ENCODE measurements around the gene DOCK1. TPM values are rescaled to one million over a fixed set of nuclear protein-coding genes. Genes with fewer than 3 reads are reported as not detected.

Gene DOCK1
- total RNA-seq, 1 donor from 2014 or later = 52.7 TPM

GRCh38 chr10:127243490-127244272, 338.5 kb downstream of the DOCK1 start:
- H3K9me3 ChIP-seq (ENCODE audit: control insufficient read depth in 3 of 3, low read length in 3 of 3) = no peaks in the 10 kb centered on the region
- no peak overlapping the region for H3K9ac ChIP-seq (ENCODE audit: low read depth in 1 of 3, low read length in 3 of 3)
- no peaks in the 10 kb centered on the region for H3K36me3 ChIP-seq (ENCODE audit: control insufficient read depth in 3 of 3, insufficient read depth in 3 of 3, low read length in 3 of 3)
- H3K4me1 ChIP-seq (ENCODE audit: control insufficient read depth in 3 of 3, insufficient read depth in 3 of 3, low read length in 3 of 3) = no peaks in the 10 kb centered on the region
- H3K4me3 ChIP-seq (ENCODE audit: low read length in 3 of 3) = no peak overlapping the region
- H3K27me3 ChIP-seq (ENCODE audit: control insufficient read depth in 3 of 3, insufficient read depth in 3 of 3, low read length in 3 of 3) = no peaks in the 10 kb centered on the region
- no peak overlapping the region for H3K27ac ChIP-seq (ENCODE audit: low read depth, low read length)

GRCh38 chr10:127245456-127245855, 340.2 kb downstream of the DOCK1 start:
- no peaks in the 10 kb centered on the region for H3K36me3 ChIP-seq (ENCODE audit: control insufficient read depth in 3 of 3, insufficient read depth in 3 of 3, low read length in 3 of 3)
- no peak overlapping the region for H3K27ac ChIP-seq (ENCODE audit: low read depth, low read length)
- H3K9me3 ChIP-seq (ENCODE audit: control insufficient read depth in 3 of 3, low read length in 3 of 3) = no peaks in the 10 kb centered on the region
- no peaks in the 10 kb centered on the region for H3K4me1 ChIP-seq (ENCODE audit: control insufficient read depth in 3 of 3, insufficient read depth in 3 of 3, low read length in 3 of 3)
- H3K4me3 ChIP-seq (ENCODE audit: low read length in 3 of 3) = no peak overlapping the region
- H3K9ac ChIP-seq (ENCODE audit: low read depth in 1 of 3, low read length in 3 of 3) = no peak overlapping the region
- H3K27me3 ChIP-seq (ENCODE audit: control insufficient read depth in 3 of 3, insufficient read depth in 3 of 3, low read length in 3 of 3) = no peaks in the 10 kb centered on the region

GRCh38 chr10:127250031-127250430, 344.8 kb downstream of the DOCK1 start:
- H3K4me3 ChIP-seq (ENCODE audit: low read length in 3 of 3) = no peak overlapping the region
- H3K27ac ChIP-seq (ENCODE audit: low read depth, low read length) = no peak overlapping the region
- H3K9ac ChIP-seq (ENCODE audit: low read depth in 1 of 3, low read length in 3 of 3) = no peak overlapping the region
- no peaks in the 10 kb centered on the region for H3K27me3 ChIP-seq (ENCODE audit: control insufficient read depth in 3 of 3, insufficient read depth in 3 of 3, low read length in 3 of 3)
- no peaks in the 10 kb centered on the region for H3K4me1 ChIP-seq (ENCODE audit: control insufficient read depth in 3 of 3, insufficient read depth in 3 of 3, low read length in 3 of 3)
- H3K36me3 ChIP-seq (ENCODE audit: control insufficient read depth in 3 of 3, insufficient read depth in 3 of 3, low read length in 3 of 3) = no peaks in the 10 kb centered on the region
- H3K9me3 ChIP-seq (ENCODE audit: control insufficient read depth in 3 of 3, low read length in 3 of 3) = no peaks in the 10 kb centered on the region

GRCh38 chr10:127252818-127253217, 347.6 kb downstream of the DOCK1 start:
- no peak overlapping the region for H3K4me3 ChIP-seq (ENCODE audit: low read length in 3 of 3)
- no peak overlapping the region for H3K27ac ChIP-seq (ENCODE audit: low read depth, low read length)
- H3K36me3 ChIP-seq (ENCODE audit: control insufficient read depth in 3 of 3, insufficient read depth in 3 of 3, low read length in 3 of 3) = peaks cover 0 to 3% (median 0%) of the 10 kb centered on the region in 3 donors
- H3K9me3 ChIP-seq (ENCODE audit: control insufficient read depth in 3 of 3, low read length in 3 of 3) = no peaks in the 10 kb centered on the region
- H3K4me1 ChIP-seq (ENCODE audit: control insufficient read depth in 3 of 3, insufficient read depth in 3 of 3, low read length in 3 of 3) = no peaks in the 10 kb centered on the region
- H3K9ac ChIP-seq (ENCODE audit: low read depth in 1 of 3, low read length in 3 of 3) = no peak overlapping the region
- H3K27me3 ChIP-seq (ENCODE audit: control insufficient read depth in 3 of 3, insufficient read depth in 3 of 3, low read length in 3 of 3) = no peaks in the 10 kb centered on the region

- Histone ChIP-seq H3K9ac (ENCODE audit: low read depth in 1 of 3, low read length in 3 of 3) (no peak overlapping the region), H3K4me3 (ENCODE audit: low read length in 3 of 3) (no peak overlapping the region), H3K9me3 (ENCODE audit: control insufficient read depth in 3 of 3, low read length in 3 of 3) (no peaks in the 10 kb centered on the region), H3K4me1 (ENCODE audit: control insufficient read depth in 3 of 3, insufficient read depth in 3 of 3, low read length in 3 of 3) (no peaks in the 10 kb centered on the region), H3K27ac (ENCODE audit: low read depth, low read length) (no peak overlapping the region), H3K27me3 (ENCODE audit: control insufficient read depth in 3 of 3, insufficient read depth in 3 of 3, low read length in 3 of 3) (no peaks in the 10 kb centered on the region), H3K36me3 (ENCODE audit: control insufficient read depth in 3 of 3, insufficient read depth in 3 of 3, low read length in 3 of 3) (peaks cover 0 to 10% (median 4%) of the 10 kb centered on the region in 3 donors)
Observed at GRCh38 chr10:127254276-127254675, 349.0 kb downstream of the DOCK1 start.

GRCh38 chr10:127257395-127257794, 352.2 kb downstream of the DOCK1 start:
- peaks cover 3 to 10% (median 4%) of the 10 kb centered on the region in 3 donors for H3K36me3 ChIP-seq (ENCODE audit: control insufficient read depth in 3 of 3, insufficient read depth in 3 of 3, low read length in 3 of 3)
- H3K4me1 ChIP-seq (ENCODE audit: control insufficient read depth in 3 of 3, insufficient read depth in 3 of 3, low read length in 3 of 3) = no peaks in the 10 kb centered on the region
- H3K4me3 ChIP-seq (ENCODE audit: low read length in 3 of 3) = no peak overlapping the region
- H3K27me3 ChIP-seq (ENCODE audit: control insufficient read depth in 3 of 3, insufficient read depth in 3 of 3, low read length in 3 of 3) = no peaks in the 10 kb centered on the region
- H3K9me3 ChIP-seq (ENCODE audit: control insufficient read depth in 3 of 3, low read length in 3 of 3) = no peaks in the 10 kb centered on the region
- no peak overlapping the region for H3K27ac ChIP-seq (ENCODE audit: low read depth, low read length)
- H3K9ac ChIP-seq (ENCODE audit: low read depth in 1 of 3, low read length in 3 of 3) = no peak overlapping the region

- H3K27me3 ChIP-seq (ENCODE audit: control insufficient read depth in 3 of 3, insufficient read depth in 3 of 3, low read length in 3 of 3) = no peaks in the 10 kb centered on the region
- H3K27ac ChIP-seq (ENCODE audit: low read depth, low read length) = no peak overlapping the region
- no peak overlapping the region for H3K4me3 ChIP-seq (ENCODE audit: low read length in 3 of 3)
- H3K36me3 ChIP-seq (ENCODE audit: control insufficient read depth in 3 of 3, insufficient read depth in 3 of 3, low read length in 3 of 3) = peaks cover 3 to 10% (median 4%) of the 10 kb centered on the region in 3 donors
- no peaks in the 10 kb centered on the region for H3K9me3 ChIP-seq (ENCODE audit: control insufficient read depth in 3 of 3, low read length in 3 of 3)
- H3K9ac ChIP-seq (ENCODE audit: low read depth in 1 of 3, low read length in 3 of 3) = no peak overlapping the region
- no peaks in the 10 kb centered on the region for H3K4me1 ChIP-seq (ENCODE audit: control insufficient read depth in 3 of 3, insufficient read depth in 3 of 3, low read length in 3 of 3)
Observed at GRCh38 chr10:127259347-127259746, 354.1 kb downstream of the DOCK1 start.

- H3K36me3 ChIP-seq (ENCODE audit: control insufficient read depth in 3 of 3, insufficient read depth in 3 of 3, low read length in 3 of 3) = peaks cover 3 to 9% (median 4%) of the 10 kb centered on the region in 3 donors
- H3K4me3 ChIP-seq (ENCODE audit: low read length in 3 of 3) = no peak overlapping the region
- H3K27ac ChIP-seq (ENCODE audit: low read depth, low read length) = no peak overlapping the region
- H3K9ac ChIP-seq (ENCODE audit: low read depth in 1 of 3, low read length in 3 of 3) = no peak overlapping the region
- H3K27me3 ChIP-seq (ENCODE audit: control insufficient read depth in 3 of 3, insufficient read depth in 3 of 3, low read length in 3 of 3) = no peaks in the 10 kb centered on the region
- no peaks in the 10 kb centered on the region for H3K4me1 ChIP-seq (ENCODE audit: control insufficient read depth in 3 of 3, insufficient read depth in 3 of 3, low read length in 3 of 3)
- H3K9me3 ChIP-seq (ENCODE audit: control insufficient read depth in 3 of 3, low read length in 3 of 3) = no peaks in the 10 kb centered on the region
Observed at GRCh38 chr10:127262606-127263005, 357.4 kb downstream of the DOCK1 start.

GRCh38 chr10:127265288-127265687, 360.1 kb downstream of the DOCK1 start:
- peaks cover 0 to 2% (median 2%) of the 10 kb centered on the region in 3 donors for H3K36me3 ChIP-seq (ENCODE audit: control insufficient read depth in 3 of 3, insufficient read depth in 3 of 3, low read length in 3 of 3)
- no peak overlapping the region for H3K4me3 ChIP-seq (ENCODE audit: low read length in 3 of 3)
- no peaks in the 10 kb centered on the region for H3K27me3 ChIP-seq (ENCODE audit: control insufficient read depth in 3 of 3, insufficient read depth in 3 of 3, low read length in 3 of 3)

GRCh38 chr10:127266431-127266830, 361.2 kb downstream of the DOCK1 start:
- H3K4me1 ChIP-seq (ENCODE audit: control insufficient read depth in 3 of 3, insufficient read depth in 3 of 3, low read length in 3 of 3) = no peaks in the 10 kb centered on the region
- no peak overlapping the region for H3K27ac ChIP-seq (ENCODE audit: low read depth, low read length)
- peaks cover 0 to 2% (median 0%) of the 10 kb centered on the region in 3 donors for H3K36me3 ChIP-seq (ENCODE audit: control insufficient read depth in 3 of 3, insufficient read depth in 3 of 3, low read length in 3 of 3)
- H3K27me3 ChIP-seq (ENCODE audit: control insufficient read depth in 3 of 3, insufficient read depth in 3 of 3, low read length in 3 of 3) = no peaks in the 10 kb centered on the region
- H3K4me3 ChIP-seq (ENCODE audit: low read length in 3 of 3) = no peak overlapping the region
- H3K9me3 ChIP-seq (ENCODE audit: control insufficient read depth in 3 of 3, low read length in 3 of 3) = peaks cover 0 to 2% (median 0%) of the 10 kb centered on the region in 3 donors
- no peak overlapping the region for H3K9ac ChIP-seq (ENCODE audit: low read depth in 1 of 3, low read length in 3 of 3)

More at GRCh38 chr10:127265288-127265687, 360.1 kb downstream of the DOCK1 start:
- no peaks in the 10 kb centered on the region for H3K4me1 ChIP-seq (ENCODE audit: control insufficient read depth in 3 of 3, insufficient read depth in 3 of 3, low read length in 3 of 3)
- H3K9ac ChIP-seq (ENCODE audit: low read depth in 1 of 3, low read length in 3 of 3) = no peak overlapping the region
- H3K9me3 ChIP-seq (ENCODE audit: control insufficient read depth in 3 of 3, low read length in 3 of 3) = peaks cover 0 to 2% (median 0%) of the 10 kb centered on the region in 3 donors
- no peak overlapping the region for H3K27ac ChIP-seq (ENCODE audit: low read depth, low read length)
